ENCODE measurements around the gene MUSK.
"Not testable (repeated sequence)": the region's sequence is repeated elsewhere in the genome, so short reads cannot be mapped to it uniquely, and the experiment has no call there.

MUSK gene

DNA sequence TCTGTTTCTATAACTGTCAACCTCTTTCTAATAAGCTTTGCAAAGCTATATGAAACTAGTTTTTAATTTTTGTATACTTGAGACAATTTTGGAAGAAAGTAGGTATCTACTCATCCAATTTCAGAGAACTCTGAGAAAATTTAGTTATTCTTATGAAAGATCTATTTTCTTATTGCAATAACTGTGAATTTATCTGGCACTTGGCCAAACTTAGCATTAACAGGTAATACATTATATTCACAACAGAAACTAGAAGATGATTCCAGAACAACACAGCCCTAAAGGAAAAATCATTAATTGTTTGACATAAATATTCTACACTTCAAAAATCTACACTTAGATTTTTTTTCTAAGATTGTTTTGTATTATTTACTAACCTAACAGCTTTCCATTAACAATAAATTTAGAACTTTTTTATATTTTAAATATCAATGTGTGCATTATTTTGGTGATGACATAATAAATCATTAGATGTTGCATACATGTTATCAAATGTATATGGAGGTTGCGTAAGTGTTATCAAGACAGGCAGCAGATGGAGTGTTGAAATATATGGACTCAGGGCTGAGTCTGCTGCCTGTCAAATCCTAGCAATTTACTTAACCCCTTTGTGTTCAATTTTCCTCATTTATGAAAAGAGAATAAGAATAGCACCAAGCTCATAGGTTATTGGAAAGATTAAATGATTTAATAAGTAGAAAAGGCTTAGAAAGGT lies 141.8 kb downstream of the MUSK start:
- DNase-seq (ENCODE audit: low read depth): no peak

GRCh38 chr9:110812886-110813285 lies 144.3 kb downstream of the MUSK start:
- no peak for DNase-seq (ENCODE audit: low read depth)

DNA sequence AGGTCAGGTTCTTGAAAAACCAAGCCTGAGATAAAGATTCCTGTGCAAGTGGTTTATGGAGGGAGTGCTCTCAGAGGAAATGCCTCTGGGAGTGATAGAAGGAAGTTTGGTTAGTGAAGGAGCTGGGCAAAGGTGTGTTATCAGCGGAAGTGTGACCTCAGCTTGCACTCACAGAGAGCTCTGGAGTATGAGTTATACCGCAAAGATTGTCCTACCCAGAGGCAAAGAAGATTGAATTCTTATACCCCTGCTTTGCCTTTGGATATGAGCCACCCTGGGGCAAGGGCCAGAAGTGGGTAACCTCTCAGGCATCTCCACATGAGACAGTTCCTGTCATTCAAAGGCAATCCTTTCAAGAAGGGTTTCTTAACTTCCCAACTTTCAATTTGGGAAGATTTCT lies 145.6 kb downstream of the MUSK start:
- no peak for DNase-seq (ENCODE audit: low read depth)

- no peak for DNase-seq (ENCODE audit: low read depth)
Observed at GRCh38 chr9:110815361-110815760, 146.8 kb downstream of the MUSK start.

- no peak for DNase-seq (ENCODE audit: low read depth)
Observed at GRCh38 chr9:110820381-110820780, 151.8 kb downstream of the MUSK start.

DNA sequence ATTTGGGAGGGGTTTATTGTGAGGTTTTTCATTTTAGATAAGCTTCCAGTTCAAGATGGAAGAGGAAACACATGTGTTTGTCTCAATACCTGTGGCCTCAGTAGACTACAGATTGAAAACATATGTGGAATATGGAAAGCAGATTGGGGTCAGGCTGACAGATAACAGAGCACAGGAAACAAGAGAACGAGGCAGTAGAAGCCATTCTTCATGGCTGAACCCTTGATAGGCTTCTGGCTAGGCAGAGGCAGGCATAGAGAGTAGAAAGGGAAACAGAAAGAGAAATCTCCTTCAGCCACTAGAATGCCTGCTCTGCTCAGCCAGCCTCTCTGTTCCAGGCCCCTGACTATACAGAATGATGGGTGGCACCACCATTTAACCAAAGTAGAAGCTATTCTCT lies 152.5 kb downstream of the MUSK start:
- no peak for DNase-seq (ENCODE audit: low read depth)

DNA sequence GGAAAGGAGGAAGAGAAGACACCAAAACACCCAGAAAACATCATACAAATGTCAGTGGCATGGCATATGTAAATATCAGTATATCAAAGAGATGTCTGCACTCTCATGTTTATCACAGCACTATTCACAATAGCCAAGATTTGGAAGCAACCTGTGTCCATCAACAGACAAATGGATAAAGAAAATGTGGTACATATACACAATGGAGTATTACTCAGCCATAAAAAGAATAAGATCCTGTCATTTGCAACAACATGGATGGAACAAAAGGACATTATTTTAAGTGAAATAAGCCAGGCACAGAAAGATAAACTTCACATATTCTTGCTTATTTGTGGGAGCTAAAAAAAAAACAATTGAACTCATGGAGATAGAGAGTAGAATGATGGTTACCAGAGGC lies 156.5 kb downstream of the MUSK start:
- not testable (repeated sequence) for DNase-seq (ENCODE audit: low read depth)

DNA sequence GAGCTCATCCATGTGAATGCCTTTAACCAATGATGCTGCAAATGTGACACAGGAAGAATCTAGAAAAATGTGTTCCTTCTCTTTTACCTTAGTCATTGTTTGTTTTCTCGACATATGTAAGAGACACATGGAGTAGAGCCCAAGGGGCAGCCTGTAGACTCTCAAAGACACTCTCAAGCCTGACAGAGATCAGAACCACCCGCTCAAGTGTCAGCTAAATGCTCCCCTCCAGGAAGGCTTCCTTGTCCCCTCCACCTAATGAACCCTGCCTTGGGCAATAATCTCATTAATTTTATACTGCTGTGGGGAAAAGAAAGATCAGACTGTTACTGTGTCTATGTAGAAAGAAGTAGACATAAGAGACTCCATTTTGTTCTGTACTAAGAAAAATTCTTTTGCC lies 157.4 kb downstream of the MUSK start:
- DNase-seq (ENCODE audit: low read depth): no peak

GRCh38 chr9:110826400-110826799 lies 157.8 kb downstream of the MUSK start:
- not testable (repeated sequence) for DNase-seq (ENCODE audit: low read depth)

DNA sequence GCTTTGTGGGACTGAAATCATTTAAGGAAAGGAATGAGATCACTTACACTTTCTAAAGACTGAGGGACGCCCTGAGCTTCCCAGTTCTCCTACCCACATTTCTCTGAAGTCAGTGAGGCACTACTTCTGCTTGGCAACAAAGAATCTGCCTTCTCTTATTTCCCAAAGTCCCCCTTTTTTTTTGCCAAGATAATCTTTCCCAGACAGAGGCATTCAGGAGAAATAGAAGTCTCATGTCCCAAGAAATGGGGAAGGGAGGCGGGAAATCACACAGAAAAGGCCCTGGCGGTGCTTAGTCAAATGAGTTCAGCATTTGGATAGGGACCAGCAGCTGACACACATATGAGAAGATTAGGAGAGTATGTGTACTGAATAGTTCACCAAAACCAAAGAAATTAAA lies 159.7 kb downstream of the MUSK start:
- no peak for DNase-seq (ENCODE audit: low read depth)

DNA sequence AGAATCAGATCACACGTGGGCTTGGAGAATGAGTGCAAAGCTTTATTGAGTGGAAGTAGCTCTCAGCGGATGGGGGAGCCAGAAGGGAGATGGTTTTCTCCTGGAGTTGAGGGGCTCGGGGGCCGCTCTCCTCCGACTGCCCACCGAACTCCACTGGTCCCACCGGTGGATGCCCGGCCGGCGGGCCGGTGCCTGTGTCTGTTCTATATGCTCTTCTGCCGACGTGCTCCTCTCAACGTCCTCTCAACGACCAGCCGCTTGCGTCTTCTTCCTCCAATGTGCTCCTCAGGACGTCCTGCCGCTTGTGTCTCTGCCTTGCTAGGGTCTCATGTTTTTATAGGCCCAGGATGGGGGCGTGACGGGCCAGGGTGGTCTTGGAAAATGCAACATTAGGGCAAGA lies 161.9 kb downstream of the MUSK start:
- no peak for DNase-seq (ENCODE audit: low read depth)

DNA sequence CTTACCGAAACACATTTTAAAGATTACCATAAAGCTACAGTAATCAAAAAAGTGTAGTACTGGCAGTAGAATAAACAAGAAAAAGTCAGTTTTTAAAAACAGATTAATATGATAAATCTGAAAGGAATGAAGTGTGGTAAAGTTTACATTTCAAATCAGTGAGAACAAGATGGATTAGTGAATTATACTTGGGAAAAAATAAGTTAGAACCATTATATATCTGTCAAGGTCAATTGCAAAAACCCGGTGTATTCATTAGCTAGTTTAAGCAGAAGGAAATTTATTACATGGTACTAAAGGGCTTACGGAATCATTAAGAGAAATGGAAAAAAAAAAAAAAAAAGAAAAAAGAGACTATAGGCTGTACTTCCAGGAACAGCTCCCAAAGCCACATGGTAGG lies 164.3 kb downstream of the MUSK start:
- no peak for DNase-seq (ENCODE audit: low read depth)

- DNase-seq (ENCODE audit: low read depth): no peak
Observed at GRCh38 chr9:110835404-110835803, 166.8 kb downstream of the MUSK start.

- DNase-seq (ENCODE audit: low read depth): no peak
Observed at GRCh38 chr9:110835859-110836271, 167.3 kb downstream of the MUSK start.

DNA sequence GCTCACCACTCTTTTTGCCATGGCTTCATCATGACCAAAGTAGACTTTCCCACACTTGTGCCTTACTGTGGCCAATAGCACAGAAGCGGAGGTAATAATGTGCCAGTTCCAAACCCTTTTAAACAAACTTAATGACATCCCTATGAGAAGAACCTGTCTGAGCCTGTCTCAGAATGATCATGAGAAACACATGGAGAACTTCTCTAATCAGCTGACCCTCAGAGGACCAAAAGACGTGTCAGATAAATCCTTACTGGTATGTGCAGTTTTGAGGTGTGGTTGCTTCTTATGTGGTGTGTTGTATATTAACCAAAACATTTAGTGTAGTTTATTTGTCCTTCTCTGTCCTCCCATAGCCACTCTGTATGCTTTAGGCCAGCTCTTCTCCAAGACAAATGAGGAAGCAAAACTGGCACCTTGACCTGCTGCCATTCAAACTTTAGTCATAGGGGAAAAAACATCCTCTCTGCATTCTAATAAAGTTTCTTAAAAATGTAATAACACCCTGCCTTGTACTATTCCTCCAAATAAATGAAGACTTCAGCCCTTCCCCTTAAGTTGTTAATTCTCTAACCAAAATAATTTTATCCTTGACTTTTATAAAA lies 168.9 kb downstream of the MUSK start:
- DNase-seq (ENCODE audit: low read depth): no peak

- no peak for DNase-seq (ENCODE audit: low read depth)
Observed at GRCh38 chr9:110842169-110842568, 173.6 kb downstream of the MUSK start.

- no peak for DNase-seq (ENCODE audit: low read depth)
Observed at GRCh38 chr9:110842986-110843385, 174.4 kb downstream of the MUSK start.

GRCh38 chr9:110844121-110844520 lies 175.5 kb downstream of the MUSK start:
- no peak for DNase-seq (ENCODE audit: low read depth)

DNA sequence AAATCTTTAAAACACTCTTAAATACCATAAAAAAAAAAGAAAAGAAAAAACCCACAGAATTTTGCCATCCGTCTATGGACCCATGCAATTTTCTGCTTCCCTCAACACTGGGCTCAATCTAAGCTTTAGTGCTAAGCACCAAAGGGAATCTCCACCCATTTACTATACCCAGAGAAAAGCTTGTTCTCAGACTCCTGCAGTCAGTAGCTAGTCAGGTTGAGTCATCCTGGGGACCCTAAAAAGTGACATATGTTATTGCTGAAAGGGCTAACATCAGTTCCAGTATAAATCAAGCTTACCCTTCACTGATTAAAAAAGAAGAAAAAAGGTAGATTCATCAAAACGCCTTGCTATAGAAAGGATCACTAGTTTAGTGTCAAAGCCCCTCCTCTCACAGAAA lies 177.6 kb downstream of the MUSK start:
- no peak for DNase-seq (ENCODE audit: low read depth)

- no peak for DNase-seq (ENCODE audit: low read depth)
Observed at GRCh38 chr9:110847671-110848070, 179.1 kb downstream of the MUSK start.

GRCh38 chr9:110850401-110851135 lies 182.0 kb downstream of the MUSK start:
- no peak for DNase-seq (ENCODE audit: low read depth)

Data from activated T-cell treated with anti-CD3 and anti-CD28 coated beads for 48 hours (primary cell).